Epithelial cell of proximal tubule (primary cell): ENCODE measurements around the gene SOX18. TPM values are rescaled to one million over a fixed set of nuclear protein-coding genes. Genes with fewer than 3 reads are reported as not detected.

ENCODE experiments used
- DNase-seq: peaks from one replicate; pipeline ENCODE4 v3.0.0-alpha.2; 2011; ENCODE audit warnings: low read depth
- H3K4me3 ChIP-seq: 2 replicates; pipeline ENCODE4 v1.5.1; 2011; ENCODE audit warnings: low read depth, mild to moderate bottlenecking, low read length
- CTCF ChIP-seq: conservative IDR thresholded peaks from 2 replicates; pipeline ENCODE4 v1.5.1; 2012; ENCODE audit warnings: low read depth, mild to moderate bottlenecking, low read length
- total RNA-seq: library from RNA; depleted of rRNA; stranded (reverse); fragments of >200 nt; gene quantifications from 2 replicates; pipeline ENCODE4 v1.2.3, GENCODE V29; 2015

The SOX18 gene
- total RNA-seq, 1 donor from 2014 or later, result not detected

- peak overlapping the region; percentile 55 for H3K4me3 ChIP-seq
- TF ChIP-seq CTCF, result no peak
- no peak for DNase-seq
Measured at GRCh38 chr20:64039293-64040160, 9.9 kb downstream of the SOX18 start.

- H3K4me3 ChIP-seq, result peak overlapping the region; percentile 55
- no peak for DNase-seq
- TF ChIP-seq CTCF, result peak; percentile 58
Measured at GRCh38 chr20:64038565-64039292, 10.7 kb downstream of the SOX18 start.

GRCh38 chr20:64038224-64038564 is 11.2 kb downstream of the SOX18 start:
- H3K4me3 ChIP-seq, result peak overlapping the region; percentile 55
- no peak for TF ChIP-seq CTCF
- DNase-seq, result no peak

- H3K4me3 ChIP-seq, result no peak overlapping the region
- no peak for DNase-seq
- no peak for TF ChIP-seq CTCF
Measured at GRCh38 chr20:64037498-64038213, 11.8 kb downstream of the SOX18 start.

- no peak for DNase-seq
- H3K4me3 ChIP-seq, result no peak overlapping the region
- no peak for TF ChIP-seq CTCF
Measured at GRCh38 chr20:64037199-64037497, 12.3 kb downstream of the SOX18 start.

GRCh38 chr20:64036346-64037198 is 12.9 kb downstream of the SOX18 start:
- no peak overlapping the region for H3K4me3 ChIP-seq
- no peak for TF ChIP-seq CTCF
- no peak for DNase-seq
